LNCaP clone FGC (cell line): ENCODE results near the gene FDX2.
A peak's percentile ranks its signal among the peaks of the same experiment; 100 is the strongest.
"Not testable (repeated sequence)": the region's sequence is repeated elsewhere in the genome, so short reads cannot be mapped to it uniquely, and the experiment has no call there.

Experiments
- DNase-seq: peaks from one replicate; pipeline ENCODE4 v3.0.0-alpha.2; 2011; ENCODE audit warnings: low read depth
- H3K4me3 ChIP-seq: 2 replicates; pipeline ENCODE4 v1.5.1; 2011; ENCODE audit warnings: mild to moderate bottlenecking, low read depth, low read length, control low read depth
- CTCF ChIP-seq: IDR thresholded peaks from 2 replicates; pipeline ENCODE4 v1.5.1; 2012; ENCODE audit warnings: mild to moderate bottlenecking; ENCODE audit not compliant: control insufficient read depth, insufficient read depth; ENCODE audit errors: extremely low read depth

The FDX2 gene

GRCh38 chr19:10339977-10340376 is 24.2 kb upstream of the FDX2 start:
- no peak for TF ChIP-seq CTCF
- no peak for DNase-seq
- H3K4me3 ChIP-seq = no peak overlapping the region

- TF ChIP-seq CTCF = no peak
- H3K4me3 ChIP-seq = no peak within 1 kb of the TSS
- DNase-seq = no peak
Measured at GRCh38 chr19:10339380-10339960, 23.7 kb upstream of the FDX2 start, which contains the start of gene ICAM3. ICAM3 (minus strand) TSS chr19:10339624; CDS start chr19:10339614, 10 bp downstream.

- DNase-seq = no peak
- no peak overlapping the region for H3K4me3 ChIP-seq
- TF ChIP-seq CTCF = no peak
Measured at GRCh38 chr19:10338940-10339339, 23.1 kb upstream of the FDX2 start.

GRCh38 chr19:10336725-10337124 is 20.9 kb upstream of the FDX2 start:
- DNase-seq, H3K4me3 ChIP-seq: not testable (repeated sequence)

- no peak for DNase-seq
- H3K4me3 ChIP-seq = peak overlapping the region; percentile 91
- no peak for TF ChIP-seq CTCF
Measured at GRCh38 chr19:10335352-10335985, 19.7 kb upstream of the FDX2 start.

- TF ChIP-seq CTCF = no peak
- peak; percentile 94 for DNase-seq
- H3K4me3 ChIP-seq = peak overlapping the region; percentile 91
Measured at GRCh38 chr19:10334588-10335351, 19.0 kb upstream of the FDX2 start.

GRCh38 chr19:10333758-10334587 is 18.2 kb upstream of the FDX2 start:
- DNase-seq = no peak
- peak overlapping the region; percentile 91 for H3K4me3 ChIP-seq
- no peak for TF ChIP-seq CTCF
